ENCODE measurements around the gene CRISP1. TPM values are rescaled to one million over a fixed set of nuclear protein-coding genes. Genes with fewer than 3 reads are reported as not detected.

The CRISP1 gene
- total and polyA plus RNA-seq, 2 donors (not counting 3 experiments of a cell fraction or from before 2014, with no cell fraction given) = not detected

DNA sequence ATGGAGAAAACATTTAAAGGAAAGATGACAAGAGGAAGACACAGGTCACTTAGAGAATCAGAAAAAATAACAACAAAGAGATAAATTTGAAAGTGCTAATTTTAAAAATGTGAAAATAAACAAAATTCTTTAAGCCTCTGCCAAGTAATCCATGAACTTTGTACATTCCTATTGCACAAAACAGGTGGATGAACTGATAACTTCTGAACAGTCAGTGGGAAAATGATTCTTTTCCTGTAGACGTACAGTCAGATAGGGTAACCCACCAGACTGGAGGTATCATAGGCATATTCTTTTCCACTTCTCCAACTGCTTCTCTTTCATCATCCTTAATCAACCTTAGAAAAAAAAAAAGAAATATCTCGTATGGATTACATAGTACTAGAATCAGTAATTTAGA lies 36.5 kb upstream of the CRISP1 start:
- intact Hi-C loops (cut with micrococcal nuclease) = no loop called here
- POLR2A ChIA-PET = no interaction called here
- no peak overlapping the region for H3K4me2 ChIP-seq (ENCODE audit: insufficient read depth, low read length)
- no peak for TF ChIP-seq EZH2 (IDR thresholded peaks at IDR 0.05; ENCODE audit: borderline replicate concordance, low read depth, low read length, severe bottlenecking)
- TF ChIP-seq GATA2 (IDR thresholded peaks at IDR 0.05; ENCODE audit: insufficient read depth, insufficient read length, low read depth, low read length) = no peak
- TF ChIP-seq MAX (IDR thresholded peaks at IDR 0.05; ENCODE audit: insufficient read depth, insufficient read length) = no peak
- TF ChIP-seq POLR2AphosphoS5 (IDR thresholded peaks at IDR 0.05; ENCODE audit: insufficient read depth, low read depth, low read length) = no peak
- no peak for TF ChIP-seq FOS (IDR thresholded peaks at IDR 0.05; ENCODE audit: borderline replicate concordance, insufficient read depth, low read length)
- TF ChIP-seq, protein P1, sequence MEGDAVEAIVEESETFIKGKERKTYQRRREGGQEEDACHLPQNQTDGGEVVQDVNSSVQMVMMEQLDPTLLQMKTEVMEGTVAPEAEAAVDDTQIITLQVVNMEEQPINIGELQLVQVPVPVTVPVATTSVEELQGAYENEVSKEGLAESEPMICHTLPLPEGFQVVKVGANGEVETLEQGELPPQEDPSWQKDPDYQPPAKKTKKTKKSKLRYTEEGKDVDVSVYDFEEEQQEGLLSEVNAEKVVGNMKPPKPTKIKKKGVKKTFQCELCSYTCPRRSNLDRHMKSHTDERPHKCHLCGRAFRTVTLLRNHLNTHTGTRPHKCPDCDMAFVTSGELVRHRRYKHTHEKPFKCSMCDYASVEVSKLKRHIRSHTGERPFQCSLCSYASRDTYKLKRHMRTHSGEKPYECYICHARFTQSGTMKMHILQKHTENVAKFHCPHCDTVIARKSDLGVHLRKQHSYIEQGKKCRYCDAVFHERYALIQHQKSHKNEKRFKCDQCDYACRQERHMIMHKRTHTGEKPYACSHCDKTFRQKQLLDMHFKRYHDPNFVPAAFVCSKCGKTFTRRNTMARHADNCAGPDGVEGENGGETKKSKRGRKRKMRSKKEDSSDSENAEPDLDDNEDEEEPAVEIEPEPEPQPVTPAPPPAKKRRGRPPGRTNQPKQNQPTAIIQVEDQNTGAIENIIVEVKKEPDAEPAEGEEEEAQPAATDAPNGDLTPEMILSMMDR (IDR thresholded peaks at IDR 0.05; ENCODE audit: extremely low read depth in 1 of 2, insufficient read depth in 1 of 2, low read depth in 1 of 2, low read length in 2 of 2) = no peak
- no peak for TF ChIP-seq JUN (IDR thresholded peaks at IDR 0.05; ENCODE audit: borderline replicate concordance, insufficient read depth, insufficient read length, low read depth)
- no peak for TF ChIP-seq POLR2A (IDR thresholded peaks at IDR 0.05; ENCODE audit: low read depth, low read length)
- no peak for TF ChIP-seq MYC (IDR thresholded peaks at IDR 0.05; ENCODE audit: low read depth, low read length)
- no peaks in the 10 kb centered on the region for H3K9me1 ChIP-seq (replicated peaks; ENCODE audit: control insufficient read depth, extremely low read depth, insufficient read depth, low read length)
- H3K27ac ChIP-seq (ENCODE audit: insufficient read depth, low read depth, low read length) = no peak overlapping the region
- CTCF ChIA-PET = no interaction called here
- FAIRE-seq (no peak), DNase-seq (ENCODE audit: low read depth, low spot score) (no peak)
- no peak overlapping the region for H3K9ac ChIP-seq (replicated peaks; ENCODE audit: extremely low read depth, insufficient read depth, low read length)
- H3K27me3 ChIP-seq (ENCODE audit: control insufficient read depth in 2 of 2, insufficient read depth in 2 of 2, low read length in 2 of 2) = no peaks in the 10 kb centered on the region
- H3K79me2 ChIP-seq (ENCODE audit: control insufficient read depth, insufficient read depth, low read length) = no peaks in the 10 kb centered on the region
- no peaks in the 10 kb centered on the region for H3K9me3 ChIP-seq (replicated peaks; ENCODE audit: control insufficient read depth, insufficient read depth, low read length)
- no peaks in the 10 kb centered on the region for H3K4me1 ChIP-seq (ENCODE audit: control insufficient read depth, extremely low read depth, insufficient read depth, low read length)
- no peak overlapping the region for H3K4me3 ChIP-seq (replicated peaks in 1 of 3; ENCODE audit: insufficient read depth in 1 of 3, low read depth in 1 of 3, low read length in 3 of 3)
- dilution Hi-C loops (cut with MboI; ENCODE audit: extremely low pct_ligation_motif_present, low sequenced_read_pairs) = no loop called here
- H4K20me1 ChIP-seq (replicated peaks; ENCODE audit: control insufficient read depth, extremely low read depth, insufficient read depth, low read length) = no peaks in the 10 kb centered on the region
- no peaks in the 10 kb centered on the region for H3K36me3 ChIP-seq (ENCODE audit: control insufficient read depth in 2 of 2, extremely low read depth in 1 of 2, insufficient read depth in 2 of 2, low read length in 2 of 2)
- BruUV-seq (replicated peaks) = no TSS peak
- no peak overlapping the region for H2AFZ ChIP-seq (ENCODE audit: low read depth, low read length)

All from endothelial cell of umbilical vein (primary cell).